ENCODE data around the gene ADAM29. TPM values are rescaled to one million over a fixed set of nuclear protein-coding genes. Genes with fewer than 3 reads are reported as not detected.
"Not testable (repeated sequence)": the region's sequence is repeated elsewhere in the genome, so short reads cannot be mapped to it uniquely, and the experiment has no call there.

ADAM29 gene
- total RNA-seq: not detected

GRCh38 chr4:174918058-174918457, at the start of gene ADAM29:
ADAM29 (plus strand) TSS chr4:174918358; CDS start chr4:174975526, 57,168 bp downstream.
- no peaks in the 10 kb centered on the region for H3K4me1 ChIP-seq (ENCODE audit: control insufficient read depth in 3 of 3, insufficient read depth in 3 of 3, low read length in 3 of 3)
- no peaks in the 10 kb centered on the region for H3K9me3 ChIP-seq (ENCODE audit: control insufficient read depth in 3 of 3, low read length in 3 of 3)
- no peaks in the 10 kb centered on the region for H3K36me3 ChIP-seq (ENCODE audit: control insufficient read depth in 3 of 3, insufficient read depth in 3 of 3, low read length in 3 of 3)
- no peaks in the 10 kb centered on the region for H3K27me3 ChIP-seq (ENCODE audit: control insufficient read depth in 3 of 3, insufficient read depth in 3 of 3, low read length in 3 of 3)
- H3K4me3 ChIP-seq (ENCODE audit: low read length in 3 of 3): no peak within 1 kb of the TSS
- H3K27ac ChIP-seq (ENCODE audit: low read depth, low read length): no peak within 1 kb of the TSS
- no peak within 1 kb of the TSS for H3K9ac ChIP-seq (ENCODE audit: low read depth in 1 of 3, low read length in 3 of 3)

GRCh38 chr4:174869339-174869738, 48.8 kb upstream of the ADAM29 start:
- H3K9me3 ChIP-seq (ENCODE audit: control insufficient read depth in 3 of 3, low read length in 3 of 3): no peaks in the 10 kb centered on the region

DNA sequence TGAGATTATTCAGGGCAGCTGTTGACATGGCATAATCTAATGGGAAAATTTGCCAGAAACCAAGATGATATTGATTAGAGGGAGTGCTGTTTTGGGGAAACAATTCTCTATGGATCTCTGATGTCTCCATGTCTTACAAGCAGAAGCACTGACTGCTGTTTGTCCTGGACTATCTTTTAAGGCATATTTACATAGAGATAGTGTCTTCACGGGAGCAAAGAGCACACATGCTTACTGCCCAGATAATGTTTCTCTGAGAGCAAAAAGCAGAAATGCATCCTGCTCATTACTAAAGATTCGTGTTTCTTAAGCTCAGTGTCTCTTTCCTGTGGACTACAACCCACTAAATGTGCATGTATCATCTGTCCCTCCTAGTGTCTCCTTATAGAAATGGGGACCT, 47.8 kb upstream of the ADAM29 start:
- no peaks in the 10 kb centered on the region for H3K27me3 ChIP-seq (ENCODE audit: control insufficient read depth in 3 of 3, insufficient read depth in 3 of 3, low read length in 3 of 3)
- no peaks in the 10 kb centered on the region for H3K9me3 ChIP-seq (ENCODE audit: control insufficient read depth in 3 of 3, low read length in 3 of 3)
- H3K4me1 ChIP-seq (ENCODE audit: control insufficient read depth in 3 of 3, insufficient read depth in 3 of 3, low read length in 3 of 3): no peaks in the 10 kb centered on the region
- H3K36me3 ChIP-seq (ENCODE audit: control insufficient read depth in 3 of 3, insufficient read depth in 3 of 3, low read length in 3 of 3): no peaks in the 10 kb centered on the region
- H3K27ac ChIP-seq (ENCODE audit: low read depth, low read length): no peak overlapping the region
- no peak overlapping the region for H3K9ac ChIP-seq (ENCODE audit: low read depth in 1 of 3, low read length in 3 of 3)
- no peak overlapping the region for H3K4me3 ChIP-seq (ENCODE audit: low read length in 3 of 3)

More at GRCh38 chr4:174869339-174869738, 48.8 kb upstream of the ADAM29 start:
- Histone ChIP-seq H3K4me1 (ENCODE audit: control insufficient read depth in 3 of 3, insufficient read depth in 3 of 3, low read length in 3 of 3) (no peaks in the 10 kb centered on the region), H3K4me3 (ENCODE audit: low read length in 3 of 3) (no peak overlapping the region), H3K27ac (ENCODE audit: low read depth, low read length) (no peak overlapping the region), H3K36me3 (ENCODE audit: control insufficient read depth in 3 of 3, insufficient read depth in 3 of 3, low read length in 3 of 3) (no peaks in the 10 kb centered on the region), H3K27me3 (ENCODE audit: control insufficient read depth in 3 of 3, insufficient read depth in 3 of 3, low read length in 3 of 3) (no peaks in the 10 kb centered on the region), H3K9ac (ENCODE audit: low read depth in 1 of 3, low read length in 3 of 3) (no peak overlapping the region)

DNA sequence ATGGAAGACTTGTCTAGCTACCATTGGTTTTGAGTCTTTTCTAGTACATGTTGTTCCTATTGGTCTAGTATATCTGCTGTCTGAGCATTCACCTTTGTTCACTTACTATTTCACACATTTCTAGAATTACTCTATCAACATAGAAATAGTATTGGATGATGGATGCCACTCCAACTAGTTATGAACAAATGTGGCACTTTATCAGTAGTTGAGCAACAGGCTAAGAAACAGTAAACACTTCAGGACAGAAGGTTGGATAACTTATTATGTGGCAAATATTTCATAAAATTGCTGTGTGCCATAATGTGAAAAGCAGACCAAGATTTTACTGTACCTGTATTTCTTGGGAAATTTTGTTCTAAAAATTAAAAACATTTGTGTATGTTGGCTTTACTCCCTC, 46.8 kb upstream of the ADAM29 start:
- no peaks in the 10 kb centered on the region for H3K4me1 ChIP-seq (ENCODE audit: control insufficient read depth in 3 of 3, insufficient read depth in 3 of 3, low read length in 3 of 3)
- H3K4me3 ChIP-seq (ENCODE audit: low read length in 3 of 3): no peak overlapping the region
- H3K27me3 ChIP-seq (ENCODE audit: control insufficient read depth in 3 of 3, insufficient read depth in 3 of 3, low read length in 3 of 3): no peaks in the 10 kb centered on the region
- no peak overlapping the region for H3K27ac ChIP-seq (ENCODE audit: low read depth, low read length)
- no peaks in the 10 kb centered on the region for H3K36me3 ChIP-seq (ENCODE audit: control insufficient read depth in 3 of 3, insufficient read depth in 3 of 3, low read length in 3 of 3)
- no peaks in the 10 kb centered on the region for H3K9me3 ChIP-seq (ENCODE audit: control insufficient read depth in 3 of 3, low read length in 3 of 3)
- no peak overlapping the region for H3K9ac ChIP-seq (ENCODE audit: low read depth in 1 of 3, low read length in 3 of 3)

DNA sequence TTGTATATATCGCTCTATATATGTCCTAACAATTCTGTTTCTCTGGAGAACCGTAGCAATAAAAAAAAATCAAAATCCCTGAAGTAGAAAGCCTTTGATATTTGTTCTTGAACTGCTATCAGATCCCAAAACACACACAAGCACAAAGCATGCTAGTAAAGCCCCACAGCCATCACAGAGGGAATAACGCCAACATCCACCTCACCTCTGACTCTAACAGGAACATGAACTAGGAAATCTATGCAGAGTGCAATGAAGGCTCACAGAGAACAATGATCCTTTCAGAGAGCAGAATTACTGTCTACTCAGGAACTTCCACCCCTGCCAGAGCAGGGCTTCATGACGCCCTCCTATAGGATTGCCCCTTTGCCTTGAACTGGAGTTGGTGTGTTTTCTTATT, 45.0 kb upstream of the ADAM29 start:
- H3K9me3 ChIP-seq (ENCODE audit: control insufficient read depth in 3 of 3, low read length in 3 of 3); H3K27ac ChIP-seq (ENCODE audit: low read depth, low read length); H3K4me1 ChIP-seq (ENCODE audit: control insufficient read depth in 3 of 3, insufficient read depth in 3 of 3, low read length in 3 of 3); H3K4me3 ChIP-seq (ENCODE audit: low read length in 3 of 3); H3K9ac ChIP-seq (ENCODE audit: low read depth in 1 of 3, low read length in 3 of 3); H3K27me3 ChIP-seq (ENCODE audit: control insufficient read depth in 3 of 3, insufficient read depth in 3 of 3, low read length in 3 of 3); H3K36me3 ChIP-seq (ENCODE audit: control insufficient read depth in 3 of 3, insufficient read depth in 3 of 3, low read length in 3 of 3): not testable (repeated sequence)

- Histone ChIP-seq H3K9ac (ENCODE audit: low read depth in 1 of 3, low read length in 3 of 3) (no peak overlapping the region), H3K4me3 (ENCODE audit: low read length in 3 of 3) (no peak overlapping the region), H3K9me3 (ENCODE audit: control insufficient read depth in 3 of 3, low read length in 3 of 3) (no peaks in the 10 kb centered on the region), H3K27me3 (ENCODE audit: control insufficient read depth in 3 of 3, insufficient read depth in 3 of 3, low read length in 3 of 3) (no peaks in the 10 kb centered on the region), H3K36me3 (ENCODE audit: control insufficient read depth in 3 of 3, insufficient read depth in 3 of 3, low read length in 3 of 3) (no peaks in the 10 kb centered on the region), H3K27ac (ENCODE audit: low read depth, low read length) (no peak overlapping the region), H3K4me1 (ENCODE audit: control insufficient read depth in 3 of 3, insufficient read depth in 3 of 3, low read length in 3 of 3) (no peaks in the 10 kb centered on the region)
Observed at GRCh38 chr4:174873931-174874330, 44.2 kb upstream of the ADAM29 start.

DNA sequence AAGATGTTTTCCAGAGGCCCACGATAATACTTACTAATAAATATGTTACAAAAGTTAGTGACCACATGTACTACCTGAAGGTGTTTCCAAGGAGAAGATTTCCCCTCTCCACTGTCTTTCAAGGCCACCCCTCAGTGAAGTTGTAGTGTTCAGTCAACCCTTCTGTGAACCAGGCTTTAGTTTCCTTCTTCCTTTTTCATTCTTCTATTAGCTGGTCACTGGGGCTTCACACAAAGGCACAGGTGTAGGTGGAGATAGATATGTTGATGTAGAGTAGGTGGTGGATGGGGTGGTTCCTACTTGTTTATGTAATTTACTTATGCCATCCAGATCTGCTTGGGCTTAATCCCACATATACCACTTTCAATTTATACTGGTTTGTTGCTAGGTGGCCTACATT, 43.3 kb upstream of the ADAM29 start:
- Histone ChIP-seq H3K9me3 (ENCODE audit: control insufficient read depth in 3 of 3, low read length in 3 of 3) (no peaks in the 10 kb centered on the region), H3K4me1 (ENCODE audit: control insufficient read depth in 3 of 3, insufficient read depth in 3 of 3, low read length in 3 of 3) (no peaks in the 10 kb centered on the region), H3K9ac (ENCODE audit: low read depth in 1 of 3, low read length in 3 of 3) (no peak overlapping the region), H3K36me3 (ENCODE audit: control insufficient read depth in 3 of 3, insufficient read depth in 3 of 3, low read length in 3 of 3) (no peaks in the 10 kb centered on the region), H3K27ac (ENCODE audit: low read depth, low read length) (no peak overlapping the region), H3K27me3 (ENCODE audit: control insufficient read depth in 3 of 3, insufficient read depth in 3 of 3, low read length in 3 of 3) (no peaks in the 10 kb centered on the region), H3K4me3 (ENCODE audit: low read length in 3 of 3) (no peak overlapping the region)

DNA sequence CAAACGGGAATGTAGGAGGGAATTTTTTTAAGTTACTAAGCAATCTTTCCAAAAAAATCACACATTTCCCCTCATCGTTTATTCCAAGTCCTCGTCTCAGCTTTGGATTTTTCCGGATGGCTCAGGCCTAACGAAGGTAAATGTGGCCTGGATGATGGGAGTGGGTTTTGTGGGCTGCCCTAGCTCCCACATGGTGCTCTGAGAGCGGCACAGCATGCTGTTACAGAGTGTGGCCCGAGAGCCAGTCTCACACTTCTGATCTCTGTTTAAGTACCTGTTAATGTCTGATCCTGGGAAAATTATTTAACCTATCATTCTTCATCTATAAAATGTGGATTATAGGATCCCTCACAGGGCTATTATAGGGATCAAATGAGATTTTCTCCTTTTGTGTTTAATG, 38.2 kb upstream of the ADAM29 start:
- Histone ChIP-seq H3K9ac (ENCODE audit: low read depth in 1 of 3, low read length in 3 of 3) (no peak overlapping the region), H3K9me3 (ENCODE audit: control insufficient read depth in 3 of 3, low read length in 3 of 3) (no peaks in the 10 kb centered on the region), H3K4me1 (ENCODE audit: control insufficient read depth in 3 of 3, insufficient read depth in 3 of 3, low read length in 3 of 3) (no peaks in the 10 kb centered on the region), H3K27ac (ENCODE audit: low read depth, low read length) (no peak overlapping the region), H3K27me3 (ENCODE audit: control insufficient read depth in 3 of 3, insufficient read depth in 3 of 3, low read length in 3 of 3) (no peaks in the 10 kb centered on the region), H3K4me3 (ENCODE audit: low read length in 3 of 3) (no peak overlapping the region), H3K36me3 (ENCODE audit: control insufficient read depth in 3 of 3, insufficient read depth in 3 of 3, low read length in 3 of 3) (no peaks in the 10 kb centered on the region)

DNA sequence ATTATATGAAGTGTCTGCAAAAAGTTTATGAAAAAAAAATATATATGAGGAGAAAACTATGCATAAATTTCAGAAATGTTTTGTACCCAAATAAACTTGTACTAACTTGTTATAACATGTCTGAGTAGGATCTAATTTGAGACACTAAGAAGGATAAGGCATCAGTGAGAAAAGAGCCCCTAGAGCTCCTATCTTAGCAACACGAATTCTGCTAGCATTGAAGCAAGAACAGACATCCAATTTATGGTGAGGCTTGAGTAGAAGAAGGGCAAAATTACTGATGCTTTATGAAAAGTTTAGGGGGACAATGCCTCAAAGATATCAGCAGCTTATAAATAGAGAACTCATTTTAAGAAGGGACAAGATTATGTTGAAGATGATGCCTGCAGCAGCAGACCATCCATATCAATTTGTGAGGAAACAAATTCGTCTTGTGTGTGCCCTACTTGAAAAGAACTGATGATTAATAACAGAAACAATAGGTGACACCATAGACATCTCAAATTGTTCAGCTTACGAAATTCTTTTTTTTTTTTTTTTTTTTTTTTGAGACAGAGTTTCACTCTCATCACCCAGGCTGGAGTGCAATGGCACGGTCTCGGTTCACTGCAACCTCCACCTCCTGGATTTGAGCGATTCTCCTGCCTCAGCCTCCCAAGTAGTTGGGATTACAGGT, 35.7 kb upstream of the ADAM29 start:
- no peaks in the 10 kb centered on the region for H3K36me3 ChIP-seq (ENCODE audit: control insufficient read depth in 3 of 3, insufficient read depth in 3 of 3, low read length in 3 of 3)
- no peaks in the 10 kb centered on the region for H3K27me3 ChIP-seq (ENCODE audit: control insufficient read depth in 3 of 3, insufficient read depth in 3 of 3, low read length in 3 of 3)
- no peak overlapping the region for H3K4me3 ChIP-seq (ENCODE audit: low read length in 3 of 3)
- H3K9ac ChIP-seq (ENCODE audit: low read depth in 1 of 3, low read length in 3 of 3): no peak overlapping the region
- no peaks in the 10 kb centered on the region for H3K4me1 ChIP-seq (ENCODE audit: control insufficient read depth in 3 of 3, insufficient read depth in 3 of 3, low read length in 3 of 3)
- no peak overlapping the region for H3K27ac ChIP-seq (ENCODE audit: low read depth, low read length)
- no peaks in the 10 kb centered on the region for H3K9me3 ChIP-seq (ENCODE audit: control insufficient read depth in 3 of 3, low read length in 3 of 3)

DNA sequence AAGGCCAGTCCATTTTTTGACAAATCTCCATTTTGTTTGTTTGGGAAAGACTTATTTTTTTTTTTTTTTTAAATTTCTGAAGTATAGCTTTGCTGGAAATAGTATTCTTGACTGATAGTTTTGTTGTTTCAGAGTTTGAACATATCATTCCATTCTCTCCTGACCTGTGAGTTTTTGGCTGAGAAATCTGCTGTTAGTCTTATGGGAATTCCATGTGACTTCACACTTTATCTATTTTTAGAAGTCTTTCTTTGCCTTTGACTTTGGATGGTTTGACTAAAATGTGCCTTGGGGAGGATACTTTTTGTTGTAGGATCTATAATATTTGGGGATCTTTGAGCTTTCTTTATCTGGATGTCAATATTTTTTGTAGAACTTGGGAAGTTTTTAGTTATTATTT, 10.7 kb upstream of the ADAM29 start:
- no peak overlapping the region for H3K27ac ChIP-seq (ENCODE audit: low read depth, low read length)

More for the DNA sequence above, 10.7 kb upstream of the ADAM29 start:
- H3K9me3 ChIP-seq (ENCODE audit: control insufficient read depth in 3 of 3, low read length in 3 of 3): peaks cover 2 to 5% (median 4%) of the 10 kb centered on the region in 3 donors
- H3K4me3 ChIP-seq (ENCODE audit: low read length in 3 of 3): no peak overlapping the region
- H3K36me3 ChIP-seq (ENCODE audit: control insufficient read depth in 3 of 3, insufficient read depth in 3 of 3, low read length in 3 of 3): no peaks in the 10 kb centered on the region
- H3K9ac ChIP-seq (ENCODE audit: low read depth in 1 of 3, low read length in 3 of 3): no peak overlapping the region
- H3K27me3 ChIP-seq (ENCODE audit: control insufficient read depth in 3 of 3, insufficient read depth in 3 of 3, low read length in 3 of 3): no peaks in the 10 kb centered on the region
- H3K4me1 ChIP-seq (ENCODE audit: control insufficient read depth in 3 of 3, insufficient read depth in 3 of 3, low read length in 3 of 3): no peaks in the 10 kb centered on the region
